Neural progenitor cell (in vitro differentiated cells): ENCODE data around the gene FBXL17. TPM values are rescaled to one million over a fixed set of nuclear protein-coding genes. Genes with fewer than 3 reads are reported as not detected.

Experiments
- DNase-seq: peaks from one replicate; pipeline ENCODE4 v3.0.0-alpha.2; 2016; ENCODE audit warnings: low spot score
- H2AFZ ChIP-seq: fragments of 200-600 bp; sonication (generic); replicated peaks from 2 replicates; pipeline ENCODE4 v1.6.1; 2016; ENCODE audit warnings: antibody characterized with exemption
- H3F3A ChIP-seq: fragments of 200-600 bp; sonication (generic); 2 replicates; pipeline ENCODE4 v1.6.1; 2016; ENCODE audit warnings: antibody characterized with exemption, low read depth
- H3K27ac ChIP-seq: fragments of 200-600 bp; sonication (generic); 2 replicates; pipeline ENCODE4 v1.5.1; 2016; ENCODE audit warnings: mild to moderate bottlenecking
- H3K27me3 ChIP-seq: fragments of 200-600 bp; sonication (generic); 2 replicates; pipeline ENCODE4 v1.6.1; 2016; ENCODE audit warnings: mild to moderate bottlenecking, moderate library complexity
- H3K36me3 ChIP-seq: fragments of 200-600 bp; sonication (generic); 2 replicates; pipeline ENCODE4 v1.5.1; 2016
- H3K4me1 ChIP-seq: fragments of 200-600 bp; sonication (generic); 2 replicates; pipeline ENCODE4 v1.6.1; 2016; ENCODE audit warnings: mixed run types
- H3K4me2 ChIP-seq: fragments of 200-600 bp; sonication (generic); 2 replicates; pipeline ENCODE4 v1.6.1; 2016
- H3K4me3 ChIP-seq: fragments of 200-600 bp; sonication (generic); 2 replicates; pipeline ENCODE4 v1.5.1; 2016
- H3K79me2 ChIP-seq: fragments of 200-600 bp; sonication (generic); 2 replicates; pipeline ENCODE4 v1.6.1; 2016; ENCODE audit warnings: low read depth
- H3K9ac ChIP-seq: fragments of 200-600 bp; sonication (generic); 2 replicates; pipeline ENCODE4 v1.6.1; 2016
- H3K9me3 ChIP-seq: fragments of 200-600 bp; sonication (generic); 2 replicates; pipeline ENCODE4 v1.5.1; 2016; ENCODE audit warnings: low read depth
- H4K20me1 ChIP-seq: fragments of 200-600 bp; sonication (generic); 2 replicates; pipeline ENCODE4 v1.6.1; 2016; ENCODE audit warnings: low read depth
- H3K27ac Mint-ChIP-seq: 3 replicates; pipeline ENCODE4 v1.8.0; 2021; ENCODE audit warnings: mixed read lengths
- H3K27me3 Mint-ChIP-seq: 2 replicates; pipeline ENCODE4 v1.8.0; 2022; ENCODE audit warnings: low read depth, mild to moderate bottlenecking, inconsistent platforms, moderate library complexity, mixed read lengths; ENCODE audit not compliant: insufficient read depth
- H3K36me3 Mint-ChIP-seq: 3 replicates; pipeline ENCODE4 v1.8.0; 2021; ENCODE audit warnings: mixed read lengths
- H3K4me1 Mint-ChIP-seq: 3 replicates; pipeline ENCODE4 v1.8.0; 2021; ENCODE audit warnings: mixed read lengths
- H3K4me3 Mint-ChIP-seq: 3 replicates; pipeline ENCODE4 v1.8.0; 2021; ENCODE audit warnings: mild to moderate bottlenecking, moderate library complexity, mixed read lengths
- H3K9me3 Mint-ChIP-seq: 3 replicates; pipeline ENCODE4 v1.8.0; 2020; ENCODE audit warnings: mixed read lengths
- CTCF ChIP-seq: fragments of 200-600 bp; sonication (generic); IDR thresholded peaks from 2 replicates; pipeline ENCODE4 v1.5.1; 2017; ENCODE audit warnings: antibody characterized with exemption, mild to moderate bottlenecking
- EZH2 ChIP-seq: fragments of 200-600 bp; sonication (generic); IDR thresholded peaks from 2 replicates; pipeline ENCODE4 v1.6.1; 2017; ENCODE audit warnings: antibody characterized with exemption, mild to moderate bottlenecking, moderate library complexity
- EZH2phosphoT487 ChIP-seq: fragments of 200-600 bp; sonication (generic); IDR thresholded peaks from 2 replicates; pipeline ENCODE4 v1.6.1; 2017; ENCODE audit warnings: antibody characterized with exemption
- total RNA-seq: library from RNA; depleted of rRNA; stranded (reverse); fragments of >200 nt; gene quantifications from 2 replicates; pipeline ENCODE4 v1.2.3, GENCODE V29; 2015; ENCODE audit warnings: low replicate concordance

FBXL17 gene
- total RNA-seq, 1 donor from 2014 or later = 7.6 TPM

- no peak overlapping the region for H2AFZ ChIP-seq
- H3K4me3 ChIP-seq = no peak overlapping the region
- H3K4me1 ChIP-seq = peaks cover 8% of the 10 kb centered on the region
- H3K36me3 ChIP-seq = no peaks in the 10 kb centered on the region
- no peak overlapping the region for H3K9ac ChIP-seq
- H3K9me3 ChIP-seq = no peaks in the 10 kb centered on the region
- no peaks in the 10 kb centered on the region for H3K27me3 ChIP-seq
- H4K20me1 ChIP-seq = no peaks in the 10 kb centered on the region
- no peaks in the 10 kb centered on the region for H3K27me3 Mint-ChIP-seq
- H3K36me3 Mint-ChIP-seq = no peaks in the 10 kb centered on the region
- H3K9me3 Mint-ChIP-seq = no peaks in the 10 kb centered on the region
- H3K79me2 ChIP-seq = no peaks in the 10 kb centered on the region
- peaks cover under 1% of the 10 kb centered on the region for H3F3A ChIP-seq
- no peak overlapping the region for H3K27ac Mint-ChIP-seq
- H3K4me2 ChIP-seq = no peak overlapping the region
- H3K4me1 Mint-ChIP-seq = peaks cover 3% of the 10 kb centered on the region
- no peak overlapping the region for H3K4me3 Mint-ChIP-seq
- no peak for TF ChIP-seq EZH2
- H3K27ac ChIP-seq = no peak overlapping the region
- no peak for DNase-seq
Observed at GRCh38 chr5:107832746-107833145, 549.2 kb downstream of the FBXL17 start.

- Histone ChIP-seq H2AFZ (peak overlapping the region; percentile 35), H3K27me3 (no peaks in the 10 kb centered on the region), H3K4me1 (peaks cover 11% of the 10 kb centered on the region), H3K36me3 (no peaks in the 10 kb centered on the region), H3K4me3 (no peak overlapping the region), H3K4me2 (no peak overlapping the region), H3K79me2 (no peaks in the 10 kb centered on the region), H3K9ac (no peak overlapping the region), H3K9me3 (no peaks in the 10 kb centered on the region), H3K27ac (no peak overlapping the region), H3F3A (peaks cover 6% of the 10 kb centered on the region), H4K20me1 (no peaks in the 10 kb centered on the region)
- no peak overlapping the region for H3K27ac Mint-ChIP-seq
- peaks cover 4% of the 10 kb centered on the region for H3K4me1 Mint-ChIP-seq
- TF ChIP-seq EZH2 = no peak
- TF ChIP-seq CTCF = no peak
- no peak for TF ChIP-seq EZH2phosphoT487
- H3K4me3 Mint-ChIP-seq = no peak overlapping the region
- no peak for DNase-seq
- H3K27me3 Mint-ChIP-seq = peaks cover under 1% of the 10 kb centered on the region
- H3K9me3 Mint-ChIP-seq = no peaks in the 10 kb centered on the region
- no peaks in the 10 kb centered on the region for H3K36me3 Mint-ChIP-seq
Observed at GRCh38 chr5:107831612-107832395, 550.1 kb downstream of the FBXL17 start.

GRCh38 chr5:107830750-107831149, 551.1 kb downstream of the FBXL17 start:
- Histone ChIP-seq H3K36me3 (no peaks in the 10 kb centered on the region), H2AFZ (no peak overlapping the region), H4K20me1 (no peaks in the 10 kb centered on the region), H3F3A (peaks cover 16% of the 10 kb centered on the region), H3K4me3 (no peak overlapping the region), H3K27me3 (no peaks in the 10 kb centered on the region), H3K4me1 (peaks cover 21% of the 10 kb centered on the region), H3K27ac (no peak overlapping the region), H3K9me3 (no peaks in the 10 kb centered on the region), H3K79me2 (no peaks in the 10 kb centered on the region), H3K9ac (no peak overlapping the region), H3K4me2 (no peak overlapping the region)
- H3K27me3 Mint-ChIP-seq = peaks cover 3% of the 10 kb centered on the region
- TF ChIP-seq CTCF (no peak), EZH2phosphoT487 (no peak), EZH2 (no peak)
- H3K4me3 Mint-ChIP-seq = no peak overlapping the region
- no peaks in the 10 kb centered on the region for H3K9me3 Mint-ChIP-seq
- no peaks in the 10 kb centered on the region for H3K36me3 Mint-ChIP-seq
- peaks cover 14% of the 10 kb centered on the region for H3K4me1 Mint-ChIP-seq
- DNase-seq = no peak
- peak overlapping the region; percentile 17 for H3K27ac Mint-ChIP-seq

- Histone ChIP-seq H3F3A (peaks cover 31% of the 10 kb centered on the region), H3K4me2 (peak overlapping the region; percentile 64), H3K27ac (peak overlapping the region; percentile 89), H3K27me3 (no peaks in the 10 kb centered on the region), H3K79me2 (no peaks in the 10 kb centered on the region), H3K36me3 (no peaks in the 10 kb centered on the region), H4K20me1 (no peaks in the 10 kb centered on the region), H3K4me1 (peaks cover 35% of the 10 kb centered on the region), H3K9ac (no peak overlapping the region), H2AFZ (no peak overlapping the region), H3K9me3 (no peaks in the 10 kb centered on the region), H3K4me3 (no peak overlapping the region)
- no peaks in the 10 kb centered on the region for H3K36me3 Mint-ChIP-seq
- peaks cover 5% of the 10 kb centered on the region for H3K27me3 Mint-ChIP-seq
- TF ChIP-seq EZH2 = no peak
- TF ChIP-seq EZH2phosphoT487 = no peak
- TF ChIP-seq CTCF = no peak
- H3K27ac Mint-ChIP-seq = peak overlapping the region; percentile 58
- H3K4me3 Mint-ChIP-seq = no peak overlapping the region
- peaks cover 27% of the 10 kb centered on the region for H3K4me1 Mint-ChIP-seq
- H3K9me3 Mint-ChIP-seq = peaks cover 9% of the 10 kb centered on the region
- peak; percentile 81 for DNase-seq
Observed at GRCh38 chr5:107826311-107827000, 555.4 kb downstream of the FBXL17 start.
